ENCODE data around the gene FXYD5.

Gene FXYD5

DNA sequence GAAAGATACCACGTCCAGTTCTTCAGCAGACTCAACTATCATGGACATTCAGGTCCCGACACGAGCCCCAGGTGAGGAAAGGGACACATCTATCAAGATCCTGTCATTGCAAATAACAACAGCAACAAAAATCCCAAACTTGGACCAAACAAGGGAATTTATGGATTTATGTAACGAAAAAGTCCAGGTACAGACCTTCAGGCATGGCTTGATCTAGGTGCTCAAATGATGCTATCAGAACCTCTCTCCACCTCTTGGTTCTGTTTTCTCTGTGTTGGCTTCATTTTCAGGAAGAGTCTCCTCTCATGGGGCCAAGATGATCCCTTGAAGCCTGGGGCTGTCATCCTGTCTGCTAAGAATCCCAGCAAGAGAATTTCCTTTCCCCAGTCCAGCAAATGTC lies 2.9 kb downstream of the FXYD5 start:
- no peak for DNase-seq (ENCODE audit: low read depth)

DNA sequence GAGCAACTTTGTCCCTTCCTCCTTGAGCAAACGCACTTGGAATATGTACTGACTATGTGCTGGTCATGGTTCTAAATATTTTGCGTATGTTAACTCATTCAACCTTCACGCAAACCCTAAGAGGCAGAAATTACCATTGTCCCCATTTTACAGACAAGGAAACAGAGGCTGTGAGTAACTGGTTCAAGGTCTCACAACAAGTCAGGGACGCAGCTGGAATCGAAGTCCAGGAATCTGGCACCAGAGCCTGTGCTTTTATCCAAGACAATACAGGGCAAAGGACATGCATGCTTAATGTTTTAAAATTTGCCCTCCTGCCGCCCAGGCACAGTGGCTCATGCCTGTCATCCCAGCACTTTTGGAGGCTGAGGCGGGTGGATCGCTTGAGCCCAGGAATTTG lies 5.1 kb downstream of the FXYD5 start:
- DNase-seq (ENCODE audit: low read depth): no peak

GRCh38 chr19:35160629-35161433 lies 6.3 kb downstream of the FXYD5 start:
- DNase-seq (ENCODE audit: low read depth): no peak

- DNase-seq (ENCODE audit: low read depth): no peak
Measured at GRCh38 chr19:35161434-35161743, 6.9 kb downstream of the FXYD5 start.

- no peak for DNase-seq (ENCODE audit: low read depth)
Measured at GRCh38 chr19:35162471-35163326, 8.2 kb downstream of the FXYD5 start.

GRCh38 chr19:35164418-35164817 lies 9.9 kb downstream of the FXYD5 start:
- DNase-seq (ENCODE audit: low read depth): no peak

DNA sequence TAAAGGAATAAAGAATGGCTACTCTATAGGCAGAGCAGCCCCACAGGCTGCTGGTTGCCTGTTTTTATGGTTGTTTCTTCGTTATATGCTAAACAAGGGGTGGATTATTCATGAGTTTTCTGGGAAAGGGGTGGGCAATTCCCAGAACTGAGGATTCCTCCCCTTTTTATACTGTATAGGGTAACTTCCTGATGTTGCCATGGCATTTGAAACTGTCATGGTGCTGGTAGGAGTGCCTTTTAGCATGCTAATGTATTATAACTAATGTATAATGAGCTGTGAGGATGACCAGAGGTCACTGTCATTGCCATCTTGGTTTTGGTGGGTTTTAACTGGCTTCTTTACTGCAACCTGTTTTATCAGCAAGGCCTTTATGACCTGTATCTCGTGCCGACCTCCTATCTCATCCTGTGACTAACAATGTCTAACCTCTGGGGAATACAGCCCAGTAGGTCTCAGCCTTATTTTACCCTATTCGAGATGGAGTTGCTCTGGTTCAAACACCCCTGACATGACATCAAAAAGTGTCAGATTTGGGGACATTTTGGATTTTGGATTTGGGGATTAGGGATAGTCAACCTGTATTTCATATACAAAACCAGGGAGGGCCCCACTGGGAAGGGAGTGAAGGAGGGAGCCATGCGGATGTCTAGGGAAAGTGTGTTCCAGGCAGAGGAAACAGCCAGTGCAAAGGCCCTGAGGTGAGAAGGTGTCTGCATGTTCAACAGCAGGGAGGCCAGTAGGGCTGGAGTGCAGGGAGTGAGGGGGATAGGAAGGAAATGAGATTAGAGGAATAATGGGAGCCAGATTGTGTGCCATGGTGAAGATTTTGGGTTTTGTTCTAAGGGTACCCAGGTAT lies 10.9 kb downstream of the FXYD5 start:
- no peak for DNase-seq (ENCODE audit: low read depth)

GRCh38 chr19:35166100-35167063 lies 11.8 kb downstream of the FXYD5 start:
- DNase-seq (ENCODE audit: low read depth): no peak

DNA sequence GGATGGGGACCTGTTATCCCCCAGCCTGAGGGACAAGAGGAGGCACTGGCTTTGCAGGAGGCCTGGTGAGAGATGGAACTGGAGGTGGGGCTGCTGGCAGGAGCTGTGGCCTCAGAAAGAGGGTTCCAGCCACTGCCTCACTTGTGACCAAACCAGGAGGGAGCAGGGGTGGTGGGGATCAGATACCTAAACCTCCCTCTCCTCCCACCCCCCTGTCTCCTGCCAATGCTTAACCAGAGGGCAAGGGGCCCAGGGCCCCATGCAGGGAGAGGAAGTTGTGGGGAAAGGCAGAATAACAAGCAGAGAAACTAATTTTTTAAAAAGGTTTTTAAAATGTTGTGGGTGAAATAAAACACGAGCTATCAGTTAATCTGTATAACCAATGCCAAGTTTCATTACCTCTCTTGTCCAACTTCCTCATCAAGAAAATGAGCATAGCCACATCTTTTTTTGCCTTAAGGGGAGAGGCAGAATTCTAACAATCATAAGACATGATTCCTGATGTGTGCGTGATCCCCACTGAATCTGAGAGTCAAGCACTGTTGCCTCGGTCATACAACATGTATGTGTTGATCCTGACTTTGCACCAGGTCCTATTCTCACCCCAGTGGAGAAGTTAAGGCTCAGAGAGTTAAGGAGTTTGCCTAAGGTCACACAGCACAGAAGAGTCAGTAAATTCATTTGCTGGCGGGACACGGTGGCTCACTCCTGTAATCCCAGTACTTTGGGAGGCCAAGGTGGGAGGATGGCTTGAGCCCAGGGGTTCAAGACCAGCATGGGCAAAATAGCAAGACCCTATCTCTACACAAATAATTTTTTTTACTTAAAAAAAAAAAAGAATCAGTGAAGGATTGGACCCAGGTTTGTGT lies 12.9 kb downstream of the FXYD5 start:
- no peak for DNase-seq (ENCODE audit: low read depth)

- DNase-seq (ENCODE audit: low read depth): no peak
Measured at GRCh38 chr19:35168196-35168595, 13.7 kb downstream of the FXYD5 start.

DNA sequence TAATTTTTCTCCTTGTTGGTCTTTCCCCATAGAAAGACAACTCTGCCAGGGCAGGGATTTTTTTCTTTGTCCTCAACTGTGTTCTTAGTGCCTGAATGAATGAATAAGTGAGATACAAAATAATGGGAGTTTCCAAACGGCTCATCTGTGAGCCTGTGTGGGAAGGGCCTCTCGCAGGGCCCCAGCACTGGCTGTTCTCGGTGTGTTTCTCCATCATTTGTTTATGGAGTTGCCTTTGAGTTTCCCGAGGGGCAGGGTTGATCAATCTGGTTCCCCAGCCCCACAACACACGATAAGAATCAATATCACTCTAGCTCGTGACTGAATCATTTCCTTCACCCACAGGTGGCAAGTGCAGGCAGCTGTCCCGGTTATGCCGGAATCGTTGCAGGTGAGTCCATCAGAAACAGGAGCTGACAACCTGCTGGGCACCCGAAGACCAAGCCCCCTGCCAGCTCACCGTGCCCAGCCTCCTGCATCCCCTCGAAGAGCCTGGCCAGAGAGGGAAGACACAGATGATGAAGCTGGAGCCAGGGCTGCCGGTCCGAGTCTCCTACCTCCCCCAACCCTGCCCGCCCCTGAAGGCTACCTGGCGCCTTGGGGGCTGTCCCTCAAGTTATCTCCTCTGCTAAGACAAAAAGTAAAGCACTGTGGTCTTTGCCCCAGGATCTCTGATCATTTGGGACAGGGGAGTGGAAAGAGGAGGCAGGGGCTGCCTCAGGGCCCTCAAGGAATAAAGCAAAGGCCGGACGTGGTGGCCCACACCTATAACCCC lies 14.9 kb downstream of the FXYD5 start:
- DNase-seq (ENCODE audit: low read depth): no peak

- DNase-seq (ENCODE audit: low read depth): no peak
Measured at GRCh38 chr19:35170359-35171061, 16.0 kb downstream of the FXYD5 start.

DNA sequence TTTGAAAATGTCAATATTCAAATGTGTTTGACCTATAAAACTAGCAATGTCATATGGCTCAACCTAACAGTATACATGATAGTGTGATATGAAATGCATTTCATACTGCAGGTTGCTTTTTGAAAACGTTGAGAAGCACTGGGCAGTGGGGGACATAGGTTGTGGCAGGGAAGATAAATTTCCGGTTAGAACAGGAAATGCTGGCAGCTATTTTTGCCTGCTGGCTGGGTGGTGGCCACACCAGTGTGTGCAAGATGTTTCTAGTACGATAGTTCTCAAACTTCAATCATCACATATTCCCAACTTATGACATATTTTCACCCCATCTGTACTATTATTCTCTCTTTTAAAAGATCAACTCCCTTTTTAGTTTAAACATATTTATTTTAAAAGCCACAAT lies 17.2 kb downstream of the FXYD5 start:
- no peak for DNase-seq (ENCODE audit: low read depth)

GRCh38 chr19:35174226-35174625 lies 19.7 kb downstream of the FXYD5 start:
- no peak for DNase-seq (ENCODE audit: low read depth)

DNA sequence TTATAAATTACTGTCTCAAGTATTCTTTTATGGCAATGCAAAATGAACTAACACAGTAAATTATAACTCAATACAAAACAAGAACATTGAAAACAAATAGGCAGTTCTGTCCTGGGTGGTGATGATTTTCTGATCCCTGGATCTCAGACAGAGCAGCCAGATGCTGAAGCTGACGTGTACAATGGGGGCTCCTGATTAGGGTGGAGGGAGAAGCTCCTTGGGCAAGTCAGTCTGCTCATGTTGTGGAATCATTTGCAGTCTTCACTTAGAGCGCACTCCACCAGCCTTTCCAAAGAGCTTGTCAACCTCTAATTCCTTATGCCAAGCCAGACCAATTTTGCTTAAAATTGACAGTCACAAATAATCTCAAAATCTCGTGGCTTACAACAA lies 21.6 kb downstream of the FXYD5 start:
- DNase-seq (ENCODE audit: low read depth): no peak

DNA sequence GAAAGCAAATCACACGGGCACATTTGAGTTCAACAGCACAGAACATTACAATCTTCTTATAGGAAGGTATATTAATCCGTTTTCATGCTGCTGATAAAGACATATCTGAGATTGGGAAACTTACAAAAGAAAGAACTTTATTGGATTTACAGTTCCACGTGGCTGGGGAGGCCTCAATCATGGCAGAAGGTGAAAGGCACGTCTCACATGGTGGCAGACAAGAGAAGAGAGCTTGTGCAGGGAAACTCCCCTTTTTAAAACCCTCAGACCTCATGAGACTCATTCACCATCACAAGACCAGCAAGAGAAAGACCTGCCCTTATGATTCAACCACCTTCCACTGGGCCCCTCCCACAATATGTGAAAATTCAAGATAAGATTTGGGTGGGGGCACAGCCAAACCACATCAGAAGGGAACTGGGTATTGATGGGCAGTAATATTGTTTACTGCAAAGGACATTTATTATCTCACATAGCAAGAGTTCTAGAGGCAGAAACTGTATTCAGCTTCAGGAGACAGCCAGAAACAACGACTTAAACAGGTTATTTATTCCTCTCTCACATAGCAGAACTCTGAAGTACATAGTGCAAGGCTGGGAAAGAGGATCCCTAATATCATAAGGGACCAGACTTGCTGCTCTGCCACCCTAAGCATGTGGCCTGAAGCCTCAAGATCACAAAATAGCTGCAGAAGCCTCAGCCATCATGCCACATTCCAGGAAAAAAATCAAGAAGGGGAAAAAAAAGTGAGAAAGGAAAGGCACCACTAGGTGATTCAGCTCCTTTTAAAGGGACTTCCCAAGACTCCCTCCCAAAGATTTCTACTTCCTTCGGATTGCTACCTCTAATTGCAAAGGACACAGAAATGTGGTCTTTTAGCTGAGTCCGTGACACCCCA lies 23.1 kb downstream of the FXYD5 start:
- no peak for DNase-seq (ENCODE audit: low read depth)

DNA sequence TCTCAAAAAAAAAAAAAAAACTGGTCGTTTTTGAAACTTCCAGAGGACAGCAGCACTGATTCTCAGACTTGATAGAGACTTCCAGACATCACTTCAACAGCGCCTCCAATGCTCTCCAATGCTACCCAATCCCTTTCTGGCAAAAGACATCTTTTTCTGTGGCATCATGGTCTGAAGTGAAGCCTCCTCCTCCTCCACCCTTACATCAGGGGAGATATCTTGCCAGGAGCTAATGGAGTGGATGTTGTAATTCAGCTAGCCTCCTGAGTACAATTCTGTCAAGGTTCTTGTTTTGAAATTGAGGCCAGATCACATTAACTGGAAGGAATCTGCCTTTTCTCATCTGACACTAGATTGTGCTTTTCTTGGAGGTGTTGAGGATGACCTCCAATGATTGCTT lies 24.2 kb downstream of the FXYD5 start:
- DNase-seq (ENCODE audit: low read depth): no peak

- no peak for DNase-seq (ENCODE audit: low read depth)
Measured at GRCh38 chr19:35179830-35180229, 25.3 kb downstream of the FXYD5 start.
